RKO (cell line): Measurements from ENCODE around the gene MKKS.
A peak's percentile ranks its signal among the peaks of the same experiment; 100 is the strongest.
"Not testable (repeated sequence)": the region's sequence is repeated elsewhere in the genome, so short reads cannot be mapped to it uniquely, and the experiment has no call there.

Source experiments
- DNase-seq: peaks from one replicate; pipeline ENCODE4 v3.0.0-alpha.2; 2016; ENCODE audit warnings: low spot score

The MKKS gene

GRCh38 chr20:10448270-10449156 is 14.5 kb upstream of the MKKS start:
- DNase-seq = no peak

DNA sequence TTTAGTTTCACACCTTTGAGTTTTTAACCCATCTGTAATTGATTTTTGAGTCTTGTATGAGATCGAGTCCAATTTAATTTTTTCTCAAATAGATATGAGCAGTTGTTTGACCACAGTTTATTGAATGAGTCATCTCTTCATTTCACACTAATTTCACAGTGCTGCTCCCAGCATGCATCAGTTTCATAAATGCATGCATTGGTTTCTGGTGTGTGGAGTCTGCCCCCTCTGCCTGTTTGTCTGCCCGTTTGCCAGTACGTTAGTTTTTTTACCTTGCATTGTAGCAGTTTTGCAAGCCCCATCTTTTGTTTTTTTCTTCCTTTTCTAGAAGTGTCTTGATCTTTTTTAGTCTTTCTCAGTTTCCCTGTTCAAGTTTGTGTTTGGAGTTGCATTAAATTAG is 13.0 kb upstream of the MKKS start:
- peak; percentile 78 for DNase-seq

GRCh38 chr20:10445758-10446157 is 11.7 kb upstream of the MKKS start:
- DNase-seq = no peak

GRCh38 chr20:10443936-10444335 is 9.9 kb upstream of the MKKS start:
- no peak for DNase-seq

GRCh38 chr20:10438217-10438616 is 4.2 kb upstream of the MKKS start:
- DNase-seq = no peak

GRCh38 chr20:10436053-10436699 is 2.2 kb upstream of the MKKS start:
- peak; percentile 57 for DNase-seq

DNA sequence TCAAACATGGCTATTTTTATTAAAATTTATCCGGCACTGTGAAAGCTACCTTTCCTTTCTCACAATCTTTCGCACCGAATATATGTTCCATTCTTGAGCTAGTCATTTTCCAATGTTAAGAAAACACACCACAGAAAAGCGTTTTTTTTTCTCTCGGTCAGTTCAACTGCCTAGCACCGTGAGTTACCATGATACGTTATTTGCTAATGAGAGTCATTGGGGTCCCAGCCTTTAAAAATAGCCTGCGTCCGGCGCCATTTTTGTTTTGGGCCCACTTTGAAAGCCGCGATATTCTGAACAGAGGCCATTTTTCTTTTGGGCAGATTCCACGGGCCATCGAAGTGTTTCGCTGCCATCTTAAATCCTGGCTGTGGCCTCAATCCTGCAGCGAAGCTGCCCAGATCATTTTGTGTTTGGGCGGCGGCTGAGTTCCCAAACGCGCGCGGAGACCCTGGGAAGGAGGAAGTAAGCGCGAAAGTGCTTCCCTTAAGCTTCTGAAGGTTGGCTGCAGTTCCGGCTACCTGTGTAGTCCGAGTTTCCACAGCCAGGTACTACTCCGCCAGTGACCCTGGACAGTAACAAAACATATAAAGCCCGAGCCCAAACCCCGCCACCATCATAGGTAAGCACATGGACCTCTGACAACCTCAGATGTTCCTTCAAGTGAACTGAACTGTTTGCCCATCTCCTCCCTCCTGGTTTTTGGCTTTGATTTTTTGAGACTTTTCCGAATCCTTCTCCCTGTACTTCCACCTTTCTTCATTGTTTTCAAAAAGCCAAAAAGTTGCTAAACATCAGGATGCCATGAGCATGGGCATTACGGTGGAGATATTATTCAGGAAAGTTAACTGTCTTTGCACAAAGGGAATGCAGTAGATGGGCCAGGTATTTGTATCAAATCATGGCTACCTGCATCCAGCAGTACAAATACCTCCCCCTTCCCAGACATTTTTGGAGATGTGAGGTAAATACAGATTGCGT is 1.1 kb upstream of the MKKS start, which contains the start of gene SLX4IP:
TSS of gene SLX4IP (plus strand) at position 474 of the 981 bp plus-strand sequence. CDS start 22,900 bp downstream, outside the sequence.
- peak; percentile 98 for DNase-seq

DNA sequence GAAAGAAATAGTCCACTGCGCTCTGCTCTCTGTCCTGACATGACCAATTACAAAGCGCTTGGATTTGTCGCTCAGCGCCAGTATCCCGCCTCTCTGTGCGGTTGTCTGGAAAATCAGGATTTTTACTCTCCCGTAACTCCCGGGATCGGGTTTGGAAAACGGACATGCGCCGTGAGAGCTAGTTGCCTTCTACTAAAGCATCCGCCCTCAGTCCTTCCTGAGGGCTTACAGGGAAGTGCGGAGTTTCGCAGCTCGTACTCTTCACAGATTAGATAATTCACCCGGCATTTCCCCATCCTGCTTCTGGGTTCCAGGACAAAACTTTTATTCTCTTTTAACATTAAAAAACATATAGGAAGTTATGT is 427 bp upstream of the MKKS start:
- DNase-seq = peak; percentile 100

DNA sequence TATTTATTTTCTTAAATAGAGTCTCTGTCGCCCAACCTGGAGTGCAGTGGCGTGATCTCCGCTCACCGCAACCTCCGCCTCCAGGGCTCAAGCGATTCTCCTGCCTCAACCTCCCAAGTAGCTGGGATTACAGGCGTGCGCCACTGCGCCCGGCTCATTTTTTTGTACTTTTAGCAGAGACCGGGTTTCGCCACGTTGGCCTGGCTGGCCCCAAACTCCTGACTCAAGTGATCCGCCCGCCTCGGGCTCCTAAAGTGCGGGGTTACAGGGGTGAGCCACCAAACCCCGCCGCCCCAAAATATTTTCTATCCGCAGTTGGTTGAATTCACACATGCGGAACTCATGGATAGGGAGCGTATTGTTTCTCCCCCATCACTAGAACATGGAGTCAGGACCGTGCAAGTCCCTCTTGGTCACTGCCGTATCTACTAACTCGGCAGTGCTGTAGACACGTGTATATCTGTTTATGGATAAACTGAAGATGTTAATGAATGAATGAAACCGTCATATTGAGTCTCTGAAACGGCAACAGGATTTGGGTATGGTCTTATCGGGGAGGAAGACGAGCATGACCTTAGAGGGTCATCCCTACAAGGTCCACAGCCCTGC is 904 bp downstream of the MKKS start:
- peak; percentile 59 for DNase-seq

- no peak for DNase-seq
Measured at GRCh38 chr20:10432079-10432478, 1.9 kb downstream of the MKKS start.

- DNase-seq = no peak
Measured at GRCh38 chr20:10430704-10431103, 3.3 kb downstream of the MKKS start.

GRCh38 chr20:10430000-10430466 is 4.0 kb downstream of the MKKS start:
- DNase-seq = peak; percentile 87

DNA sequence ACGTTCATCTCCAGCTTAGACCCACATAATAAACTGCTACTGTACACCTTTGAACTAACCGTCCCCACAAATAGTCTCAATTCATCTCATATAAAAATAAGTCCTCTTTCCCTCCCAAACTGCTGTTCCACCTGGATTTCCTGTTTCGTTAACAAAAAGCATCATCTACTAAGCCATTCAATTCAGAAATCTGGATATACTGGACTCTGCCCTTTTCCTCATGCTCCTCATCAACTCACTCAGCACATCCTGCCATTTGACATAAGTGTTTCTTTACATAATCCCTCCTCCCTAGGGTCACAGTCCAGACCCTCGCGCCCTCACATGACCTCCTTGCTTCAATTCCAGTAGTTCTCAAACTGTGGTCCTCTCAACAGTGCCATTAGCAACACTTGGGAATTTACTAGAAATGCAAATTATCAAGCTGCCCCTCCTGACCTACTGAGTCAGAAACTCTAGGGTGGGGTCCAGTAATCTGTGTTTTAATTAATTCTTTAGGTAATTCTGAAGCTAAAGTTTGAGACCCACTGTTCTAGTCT is 4.5 kb downstream of the MKKS start:
- DNase-seq = no peak

GRCh38 chr20:10428008-10428407 is 6.0 kb downstream of the MKKS start:
- DNase-seq = no peak

DNA sequence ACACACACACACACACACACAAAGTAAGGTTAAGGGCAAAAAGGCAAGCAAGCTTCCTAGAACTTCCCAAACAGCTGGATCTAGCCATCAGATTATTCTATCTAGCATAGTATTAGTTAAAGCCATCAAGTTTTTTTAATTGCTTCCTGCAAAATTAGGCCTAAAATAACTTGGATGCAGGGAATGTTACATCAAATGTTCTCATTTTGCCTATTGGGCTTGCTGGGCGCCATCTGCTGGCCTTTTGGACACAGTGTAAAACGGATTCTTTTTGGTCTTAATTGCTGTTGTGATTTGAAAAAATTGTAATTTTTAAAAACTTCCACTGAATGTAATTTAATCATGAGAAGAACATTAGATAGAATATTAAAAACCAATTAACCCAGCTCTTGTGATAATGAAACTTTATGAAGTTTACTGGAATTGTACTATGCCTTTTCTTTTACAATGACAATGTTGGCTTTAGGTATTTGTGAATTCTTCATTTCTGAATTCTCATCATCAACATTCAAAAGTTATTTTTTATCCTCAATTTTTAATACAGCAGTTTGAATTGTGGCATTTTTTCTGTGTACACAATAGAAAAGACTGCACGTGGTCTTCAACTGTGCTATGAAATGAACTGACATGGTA is 6.8 kb downstream of the MKKS start:
- peak; percentile 80 for DNase-seq

GRCh38 chr20:10423735-10424134 is 10.3 kb downstream of the MKKS start:
- no peak for DNase-seq

DNA sequence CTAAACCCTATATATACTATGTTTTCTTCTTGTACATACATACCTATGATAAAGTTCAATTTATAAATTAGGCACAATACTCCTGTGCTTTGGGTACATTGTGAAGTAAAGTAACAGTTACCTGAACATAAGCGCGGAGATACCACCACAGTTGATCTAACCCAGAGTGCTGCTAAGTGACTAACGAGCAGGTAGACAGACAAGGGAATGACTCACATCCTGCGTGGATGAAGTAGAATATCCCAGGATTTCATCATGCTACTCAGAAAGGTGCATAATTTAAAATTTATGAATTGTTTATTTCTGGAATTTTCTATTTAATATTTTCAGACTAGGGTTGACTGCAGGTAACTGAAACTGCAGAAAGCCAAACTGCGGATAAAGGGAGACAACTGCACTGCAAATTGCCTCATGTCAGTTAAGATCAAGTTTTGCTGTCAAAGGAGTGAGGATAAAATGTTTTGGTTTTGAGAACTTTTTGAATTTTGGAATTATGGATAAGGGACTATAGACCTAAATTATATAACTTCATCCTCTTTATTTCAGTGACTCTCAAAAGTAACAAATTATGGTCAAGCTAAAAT is 14.4 kb downstream of the MKKS start:
- peak; percentile 70 for DNase-seq

- DNase-seq = not testable (repeated sequence)
Measured at GRCh38 chr20:10417218-10417617, 16.8 kb downstream of the MKKS start.

DNA sequence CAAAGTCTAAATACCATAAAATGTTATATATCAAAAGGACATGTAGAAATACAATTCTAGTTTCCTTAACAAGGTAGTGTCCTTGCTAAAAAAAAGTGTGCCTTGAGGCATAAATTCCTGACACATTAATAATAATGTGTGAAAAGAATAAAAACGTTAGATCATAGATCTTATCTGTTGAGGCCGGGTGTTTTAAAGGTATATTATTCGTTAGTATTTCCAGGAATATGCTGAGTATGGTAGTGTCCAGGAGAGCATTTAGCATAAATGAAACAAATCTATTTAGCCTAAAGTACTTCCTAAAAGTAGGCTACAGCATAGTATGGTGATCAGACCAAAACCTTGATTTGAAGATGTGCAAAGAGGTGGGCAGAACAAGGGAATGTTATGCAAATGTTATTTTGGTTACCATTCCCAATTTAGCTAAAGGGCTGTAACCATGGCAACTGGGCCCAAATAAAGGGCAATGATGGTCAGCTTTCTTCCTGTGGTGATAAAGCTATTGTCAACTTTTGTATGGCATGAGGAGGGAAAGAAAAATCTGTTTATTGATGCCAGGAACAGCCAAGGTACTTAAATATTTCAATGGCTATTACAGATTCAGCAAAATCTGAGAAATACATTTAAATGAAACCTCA is 18.9 kb downstream of the MKKS start:
- DNase-seq = no peak
